GM21529 (cell line): Measurements from ENCODE around the gene RINL.
"Not testable (repeated sequence)": the region's sequence is repeated elsewhere in the genome, so short reads cannot be mapped to it uniquely, and the experiment has no call there.

Experiments used
- ATAC-seq: cut with Tn5 transposase; IDR thresholded peaks from one replicate; pipeline ENCODE4 v1.9.1; 2021; ENCODE audit not compliant: unreplicated experiment

Gene RINL

GRCh38 chr19:38905620-38906019 is 27.5 kb upstream of the RINL start:
- ATAC-seq, result no peak

- no peak for ATAC-seq
Observed at GRCh38 chr19:38904581-38905539, 26.8 kb upstream of the RINL start.

DNA sequence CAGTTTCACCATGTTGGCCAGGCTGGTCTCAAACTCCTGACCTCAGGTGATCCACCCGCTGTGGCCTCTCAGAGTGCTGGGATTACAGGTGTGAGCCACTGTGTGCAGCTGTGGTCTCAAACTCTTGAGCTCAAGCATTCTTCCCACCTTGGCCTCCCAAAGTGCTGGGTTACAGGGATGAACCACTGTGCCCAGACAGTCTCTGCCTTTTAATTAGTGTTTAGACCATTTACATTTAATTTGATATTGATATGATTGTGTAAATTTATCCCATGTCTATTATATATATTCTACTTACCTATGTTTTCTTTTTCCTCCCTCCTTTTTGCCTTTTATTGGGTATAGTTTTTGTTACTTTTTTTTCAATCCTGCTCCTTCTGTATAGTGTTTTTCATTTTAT is 23.6 kb upstream of the RINL start:
- no peak for ATAC-seq

DNA sequence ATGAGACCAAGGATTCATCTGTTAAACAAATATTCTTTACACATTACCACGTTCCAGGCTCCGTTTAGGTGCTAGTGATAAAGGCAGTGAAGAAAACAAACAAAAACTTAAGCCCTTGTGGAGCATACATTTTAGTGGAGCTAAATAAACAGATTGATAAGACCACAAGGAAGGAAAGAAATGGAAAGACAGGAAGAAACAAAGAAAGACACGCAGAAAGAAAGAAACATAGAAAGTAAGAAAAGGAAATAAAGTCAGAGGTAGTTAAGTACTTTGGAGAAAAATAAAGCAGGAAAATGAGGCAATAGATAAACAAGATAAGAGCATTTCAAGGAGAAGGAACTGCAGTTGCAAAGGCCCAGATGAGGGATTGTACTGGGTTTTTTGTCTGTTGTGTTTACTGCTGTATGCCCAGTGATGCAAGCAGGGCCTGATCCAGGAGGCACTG is 22.7 kb upstream of the RINL start:
- ATAC-seq, result no peak

DNA sequence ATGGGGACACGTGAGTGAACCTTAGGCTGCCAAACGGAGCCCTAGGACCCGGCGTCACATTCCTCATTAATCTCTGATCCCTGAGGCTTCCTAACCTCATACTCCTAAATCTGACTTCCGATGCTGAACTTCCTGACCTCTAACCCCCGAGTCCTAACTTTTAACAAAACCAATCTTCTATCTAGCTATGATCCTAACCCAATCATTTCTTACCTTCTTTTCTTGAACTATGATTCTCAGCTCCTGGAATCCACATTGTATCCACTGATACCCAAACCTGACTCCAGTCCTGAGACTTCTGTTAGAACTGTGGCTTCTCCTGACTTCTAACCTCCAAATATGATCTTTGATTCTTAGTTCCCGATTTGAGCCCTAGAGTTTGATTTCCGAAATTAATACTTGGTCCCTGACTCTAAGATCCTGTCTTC is 22.1 kb upstream of the RINL start:
- no peak for ATAC-seq

DNA sequence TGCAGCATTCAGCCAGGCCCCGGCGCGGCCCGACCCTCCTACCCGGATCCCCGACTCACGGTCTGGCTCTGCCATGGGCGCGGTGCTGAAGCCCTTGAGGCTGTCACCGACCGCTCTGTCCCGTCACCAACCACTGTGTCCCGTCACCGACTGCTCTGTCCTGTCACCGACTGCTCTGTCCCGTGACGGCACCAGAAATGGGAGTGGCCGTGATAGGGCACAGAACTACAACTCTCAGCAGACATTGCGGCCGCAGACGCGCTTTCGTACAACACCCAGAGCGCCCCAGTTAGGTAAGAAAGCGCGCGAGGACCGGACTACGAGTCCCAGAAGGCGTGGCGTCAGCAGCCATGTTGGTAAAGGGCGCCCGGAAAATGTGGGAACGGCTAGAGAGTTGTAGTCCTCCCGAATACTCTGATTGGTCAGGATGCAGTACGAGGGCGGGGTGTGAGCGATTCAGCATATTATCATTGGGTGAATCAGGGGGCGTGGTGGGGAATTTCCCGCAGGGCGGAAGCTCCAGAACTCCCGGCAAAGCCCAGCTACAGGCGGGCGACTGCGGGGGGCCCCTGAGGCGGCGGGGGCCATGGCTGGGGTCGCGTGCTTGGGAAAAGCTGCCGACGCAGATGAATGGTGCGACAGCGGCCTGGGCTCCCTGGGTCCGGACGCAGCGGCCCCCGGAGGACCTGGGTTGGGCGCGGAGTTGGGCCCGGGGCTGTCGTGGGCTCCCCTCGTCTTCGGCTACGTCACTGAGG is 21.5 kb upstream of the RINL start, which contains the start of the genes NFKBIB and SIRT2:
NFKBIB (plus strand) TSS at position 523 of the 755 bp plus-strand sequence; CDS start at position 587, 64 bp downstream.
SIRT2 (minus strand) TSS at position 172 of the 755 bp plus-strand sequence; CDS start at position 75, 97 bp downstream.
- peak; percentile 89 for ATAC-seq

DNA sequence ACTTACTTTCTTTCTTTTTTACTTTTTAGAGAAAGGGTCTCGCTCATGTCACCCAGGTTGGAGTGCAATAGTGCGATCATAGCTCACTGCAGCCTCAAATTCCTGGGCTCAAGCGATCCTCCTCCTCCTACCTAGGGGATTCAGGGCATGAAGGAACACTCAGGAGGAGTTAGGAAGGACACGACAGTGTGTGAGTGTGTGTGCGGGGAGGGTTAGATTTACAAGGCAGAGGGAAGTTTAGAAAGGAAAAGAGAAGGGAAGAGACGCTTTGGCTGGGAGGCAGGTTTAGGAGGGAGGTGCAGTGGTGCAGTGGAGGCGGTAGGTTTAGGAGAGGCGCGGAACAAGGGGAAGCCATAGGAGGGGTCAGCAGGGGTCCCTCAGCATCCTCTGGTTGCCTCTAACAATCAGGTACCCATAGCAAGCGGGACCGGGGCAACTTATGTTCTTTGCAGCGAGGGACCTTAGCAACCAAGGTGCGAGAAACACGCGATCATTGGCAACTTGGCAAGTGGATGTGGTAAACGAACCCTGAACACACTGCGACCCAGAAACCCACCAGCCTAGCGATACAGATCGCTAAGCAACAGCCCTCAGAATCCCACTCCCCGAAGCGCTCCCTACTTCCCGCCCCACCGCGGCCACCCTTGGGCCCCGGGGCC is 20.8 kb upstream of the RINL start:
- ATAC-seq, result no peak

DNA sequence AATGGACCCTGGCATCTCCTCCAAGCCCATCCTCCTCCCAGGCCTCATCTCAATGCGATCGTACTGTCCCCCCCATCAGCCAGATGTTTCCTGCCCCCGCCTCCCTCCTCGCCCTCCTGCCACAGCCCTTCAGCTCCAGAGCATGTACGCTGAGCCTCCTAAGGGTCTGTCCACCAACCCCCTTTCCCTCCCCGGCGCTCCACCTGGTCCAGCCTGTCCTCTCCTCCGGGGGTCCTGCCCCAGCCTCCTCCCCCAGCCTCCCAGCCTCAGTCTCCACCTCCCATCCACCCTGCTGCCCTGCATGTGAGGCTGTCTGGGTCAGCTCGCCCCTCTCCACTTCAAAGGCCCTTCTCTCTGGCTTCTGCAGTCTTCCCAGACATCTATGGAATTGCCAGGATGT is 16.9 kb upstream of the RINL start:
- no peak for ATAC-seq

GRCh38 chr19:38893341-38893771 is 15.3 kb upstream of the RINL start:
- ATAC-seq, result no peak

- ATAC-seq, result no peak
Observed at GRCh38 chr19:38892841-38893240, 14.8 kb upstream of the RINL start.

DNA sequence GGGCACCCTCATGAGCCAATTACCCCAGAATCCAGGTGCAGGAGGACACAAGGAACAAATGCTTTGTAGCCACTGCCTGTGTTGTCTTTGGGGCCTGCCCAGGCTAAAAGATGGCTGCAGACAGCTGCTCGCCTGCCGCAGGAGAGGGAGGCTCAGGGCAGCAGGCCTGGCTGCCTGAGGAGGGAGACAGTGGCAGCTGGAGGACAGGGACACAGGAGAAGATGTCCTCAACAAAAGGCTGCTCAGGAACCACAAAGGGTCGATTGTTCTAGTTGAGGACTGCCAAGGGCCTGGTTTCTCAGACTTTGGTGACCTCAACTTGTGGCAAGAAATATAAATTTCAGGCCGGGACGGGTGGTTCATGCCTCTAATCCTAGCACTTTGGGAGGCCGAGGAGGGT is 13.7 kb upstream of the RINL start:
- ATAC-seq, result no peak

DNA sequence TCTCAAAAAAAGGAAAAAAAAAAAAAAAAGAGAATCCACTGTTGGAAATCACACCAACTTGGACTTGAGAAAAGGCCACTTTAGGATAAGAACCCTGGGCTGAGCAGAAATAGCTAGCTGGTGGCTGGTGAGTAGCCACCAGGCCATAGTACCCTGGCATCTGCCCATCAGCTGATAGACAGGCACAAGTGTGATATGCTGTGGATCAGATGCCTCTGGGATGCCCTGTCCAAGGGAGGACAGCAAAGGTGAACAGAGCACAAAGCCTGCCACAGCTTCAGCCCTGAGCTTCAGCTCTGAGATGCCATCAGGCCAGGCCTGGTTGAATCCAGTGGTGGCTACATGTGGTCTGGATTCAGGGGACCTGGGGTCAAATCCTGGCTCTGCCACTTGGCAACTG is 12.6 kb upstream of the RINL start:
- no peak for ATAC-seq

DNA sequence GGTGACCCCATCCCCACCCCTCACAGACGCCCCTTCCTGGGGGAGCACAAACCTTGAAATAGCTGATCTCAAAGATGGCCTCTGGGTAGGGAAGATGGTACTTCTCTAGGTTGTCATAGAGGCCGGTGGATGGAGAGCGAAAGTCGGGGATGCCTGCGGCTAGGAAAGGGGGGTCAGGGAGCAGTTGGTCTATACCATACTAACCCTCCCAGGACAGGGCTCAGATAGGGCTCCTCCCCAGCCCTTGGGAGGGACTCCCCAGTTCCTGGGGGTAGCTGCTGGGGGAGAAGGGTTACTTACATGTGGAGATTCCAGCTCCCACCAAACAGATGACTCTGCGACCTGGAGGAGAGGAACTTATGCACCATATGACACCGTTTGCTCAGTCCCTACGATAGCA is 11.7 kb upstream of the RINL start:
- no peak for ATAC-seq

GRCh38 chr19:38888876-38889275 is 10.8 kb upstream of the RINL start:
- ATAC-seq, result no peak

GRCh38 chr19:38884691-38885090 is 6.6 kb upstream of the RINL start:
- ATAC-seq, result not testable (repeated sequence)

DNA sequence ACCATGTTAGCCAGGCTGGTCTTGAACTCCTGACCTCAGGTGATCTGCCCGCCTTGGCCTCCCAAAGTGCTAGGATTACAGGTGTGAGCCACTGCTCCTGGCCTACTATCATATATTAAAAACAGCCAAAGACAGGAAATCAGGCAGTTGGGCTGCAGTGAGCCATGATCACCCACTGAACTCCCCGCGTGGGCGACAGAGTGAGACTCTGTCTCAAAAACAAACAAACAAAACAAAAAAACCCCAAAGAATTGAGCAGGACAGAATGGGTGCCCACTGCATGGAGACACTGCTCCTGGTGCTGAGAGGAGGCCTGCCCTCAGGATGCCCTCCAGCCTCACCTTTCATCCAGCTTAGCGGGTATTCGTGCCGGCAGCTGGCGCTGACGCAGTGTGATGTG is 5.2 kb upstream of the RINL start:
- ATAC-seq, result no peak

DNA sequence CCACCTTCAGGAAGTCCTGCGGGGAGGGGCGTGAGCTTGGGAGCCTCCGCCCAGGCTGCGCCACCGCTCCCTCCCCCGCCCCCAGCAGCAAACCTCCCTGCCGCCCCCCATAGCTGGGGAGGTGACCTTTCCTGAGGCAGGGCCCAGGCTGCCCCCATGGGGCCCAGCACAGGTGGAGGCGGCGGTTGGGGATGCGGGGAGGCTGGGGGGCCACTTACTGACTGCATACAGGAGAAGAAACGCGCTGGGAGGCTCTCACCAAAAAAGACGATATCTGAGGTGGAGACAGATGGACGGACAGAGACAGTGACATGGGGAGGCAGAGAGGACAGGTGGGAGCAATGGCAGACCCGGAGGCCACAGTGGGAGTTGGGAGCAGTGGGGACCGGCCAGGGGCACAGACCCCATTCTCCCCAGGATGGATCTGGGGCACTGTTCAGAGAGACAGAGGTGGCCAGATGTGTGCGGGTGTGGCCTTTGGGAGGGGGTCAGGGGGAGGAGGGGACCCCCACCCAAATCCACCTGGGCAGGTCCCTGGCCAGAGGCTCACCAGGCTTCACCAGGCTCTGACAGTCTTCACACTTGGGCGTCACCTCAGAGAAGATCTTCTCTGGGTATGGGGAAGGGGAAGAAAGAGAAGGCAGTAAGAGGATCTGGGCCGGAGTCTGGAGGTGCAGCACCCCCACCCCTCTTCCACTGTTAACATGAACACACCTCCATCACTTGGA is 3.0 kb upstream of the RINL start:
- no peak for ATAC-seq

GRCh38 chr19:38880076-38880881 is 2.2 kb upstream of the RINL start:
- ATAC-seq, result no peak

DNA sequence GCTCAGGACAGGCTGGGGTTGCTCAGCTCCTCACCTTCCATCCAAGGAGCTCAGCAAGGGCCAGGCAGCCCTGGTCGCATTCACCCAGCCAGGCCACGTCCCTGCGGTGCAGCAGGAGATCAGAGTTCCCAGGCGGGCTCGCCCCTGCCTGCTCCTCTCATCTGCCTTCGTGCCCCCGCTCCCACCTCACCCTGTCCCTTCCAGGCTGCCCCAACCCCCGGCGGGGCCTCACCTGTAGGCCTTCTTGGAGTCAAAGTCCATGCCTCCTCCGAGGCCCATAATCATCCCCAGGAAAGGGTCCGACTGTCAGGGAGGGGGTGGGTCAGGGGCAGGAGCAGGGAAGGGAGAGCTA is 1.3 kb upstream of the RINL start:
- no peak for ATAC-seq
